GM04504 (cell line): ENCODE data around the gene POLR3H.
"Not testable (repeated sequence)": the region's sequence is repeated elsewhere in the genome, so short reads cannot be mapped to it uniquely, and the experiment has no call there.

Source experiments
- DNase-seq: peaks from one replicate; pipeline ENCODE4 v3.0.0-alpha.2; 2012; ENCODE audit warnings: low read depth

POLR3H gene, protein sequence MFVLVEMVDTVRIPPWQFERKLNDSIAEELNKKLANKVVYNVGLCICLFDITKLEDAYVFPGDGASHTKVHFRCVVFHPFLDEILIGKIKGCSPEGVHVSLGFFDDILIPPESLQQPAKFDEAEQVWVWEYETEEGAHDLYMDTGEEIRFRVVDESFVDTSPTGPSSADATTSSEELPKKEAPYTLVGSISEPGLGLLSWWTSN

DNA sequence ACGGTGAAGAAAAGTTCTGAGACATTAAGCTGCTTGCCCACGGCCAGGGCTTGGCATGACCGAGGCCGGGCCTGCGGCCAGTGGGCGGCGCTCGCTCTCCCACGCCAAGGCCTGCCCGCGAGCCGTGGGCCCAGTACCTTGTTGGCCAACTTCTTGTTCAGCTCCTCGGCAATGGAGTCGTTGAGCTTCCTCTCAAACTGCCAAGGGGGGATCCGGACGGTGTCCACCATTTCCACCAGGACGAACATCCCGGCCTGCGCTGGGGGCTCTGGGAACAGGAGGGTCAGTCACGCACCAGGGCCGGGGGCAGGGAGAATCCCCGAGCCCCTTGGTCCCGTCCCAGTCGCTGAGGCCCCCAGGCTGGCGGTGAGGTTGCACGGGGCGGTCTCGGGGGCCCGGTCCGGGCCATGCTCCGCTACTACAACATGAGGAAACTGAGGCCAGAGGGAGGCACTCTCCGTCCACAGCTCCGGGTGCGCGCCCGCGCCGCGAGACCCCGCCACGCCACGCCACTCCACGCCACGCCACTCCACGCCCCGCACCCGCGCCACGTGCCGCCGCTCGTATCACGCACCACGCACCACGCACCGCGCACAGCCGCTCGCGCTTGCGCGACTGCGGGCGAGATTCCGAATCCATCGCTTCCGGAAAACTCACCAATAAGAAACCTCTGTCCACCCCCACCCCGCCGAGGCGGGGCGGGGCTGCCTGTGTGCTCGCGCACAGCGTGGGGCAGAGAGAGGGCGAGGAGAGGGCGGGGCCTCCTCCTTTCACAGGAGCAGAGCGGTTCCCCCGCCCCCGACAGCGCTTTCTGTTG lies at the start of gene POLR3H:
Gene POLR3H (minus strand): TSS at position 617 of the 817 bp plus-strand sequence. CDS start 369 bp downstream, at position 248.
- peak; percentile 97 for DNase-seq

DNA sequence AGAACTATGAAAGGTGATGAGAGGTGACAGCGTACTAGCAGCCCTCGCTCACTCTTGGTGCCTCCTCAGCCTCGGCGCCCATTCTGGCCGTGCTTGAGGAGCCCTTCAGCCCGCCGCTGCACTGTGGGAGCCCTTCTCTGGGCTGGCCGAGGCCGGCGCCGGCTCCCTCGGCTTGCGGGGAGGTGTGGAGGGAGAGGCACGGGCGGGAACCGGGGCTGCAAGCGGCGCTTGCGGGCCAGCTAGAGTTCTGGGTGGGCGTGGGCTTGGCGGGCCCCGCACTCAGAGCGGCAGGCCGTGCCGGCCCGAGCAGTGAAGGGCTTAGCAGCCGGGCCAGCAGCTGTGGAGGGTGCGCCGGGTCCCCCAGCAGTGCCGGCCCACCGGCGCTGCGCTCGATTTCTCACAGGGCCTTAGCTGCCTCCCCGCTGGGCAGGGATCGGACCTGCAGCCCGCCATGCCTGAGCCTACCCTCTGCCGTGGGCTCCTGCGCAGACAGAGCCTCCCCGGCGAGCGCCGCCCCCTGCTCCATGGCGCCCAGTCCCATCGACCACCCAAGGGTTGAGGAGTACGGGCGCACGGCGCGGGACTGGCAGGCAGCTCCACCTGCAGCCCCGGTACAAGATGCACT lies 49.2 kb upstream of the POLR3H start:
- not testable (repeated sequence) for DNase-seq

DNA sequence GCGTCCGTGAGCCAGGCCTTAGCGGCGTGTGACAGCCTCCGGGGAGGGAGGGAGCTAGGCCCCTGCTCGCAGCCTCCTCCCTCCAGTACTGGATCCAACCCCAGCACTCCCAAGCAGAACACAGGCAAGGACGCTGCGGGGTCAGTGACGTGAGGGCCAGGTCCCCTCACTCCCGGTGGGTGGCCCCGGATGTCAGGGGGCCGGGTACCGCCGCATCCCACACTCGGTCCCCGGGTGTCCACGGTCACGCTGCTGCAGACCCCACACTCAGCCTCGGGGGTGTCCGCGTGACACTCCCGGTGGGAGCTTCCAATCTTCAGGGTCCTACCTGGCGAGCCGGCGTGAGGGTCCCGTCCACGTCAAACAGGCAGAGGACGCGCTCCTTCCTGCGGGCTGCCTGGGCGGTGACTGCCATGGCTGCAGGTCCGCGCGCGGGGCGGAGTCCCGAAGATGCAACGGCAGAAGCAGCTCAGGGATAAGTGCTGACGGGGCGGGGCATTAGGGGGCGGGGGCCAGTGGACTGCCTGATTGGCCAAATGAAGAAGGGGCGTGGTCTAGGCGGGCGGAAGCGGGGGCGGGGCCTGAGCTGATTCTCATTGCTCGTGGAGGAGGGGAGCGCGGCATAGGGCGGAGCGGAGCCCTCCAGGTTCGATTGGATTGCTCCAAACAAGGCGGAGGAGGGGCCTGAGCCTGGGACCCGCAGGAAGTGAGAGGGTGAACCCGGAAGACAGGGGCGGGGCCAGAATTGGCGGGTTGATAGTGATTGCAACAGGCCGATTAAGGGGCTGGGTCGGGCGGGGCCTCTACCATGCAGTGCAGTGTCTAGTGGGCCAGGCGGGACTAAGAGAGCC lies 45.3 kb upstream of the POLR3H start, which contains the start of gene PMM1:
Gene PMM1 (minus strand): TSS at position 450 of the 851 bp plus-strand sequence. CDS start 35 bp downstream, at position 415.
- DNase-seq = peak; percentile 99

DNA sequence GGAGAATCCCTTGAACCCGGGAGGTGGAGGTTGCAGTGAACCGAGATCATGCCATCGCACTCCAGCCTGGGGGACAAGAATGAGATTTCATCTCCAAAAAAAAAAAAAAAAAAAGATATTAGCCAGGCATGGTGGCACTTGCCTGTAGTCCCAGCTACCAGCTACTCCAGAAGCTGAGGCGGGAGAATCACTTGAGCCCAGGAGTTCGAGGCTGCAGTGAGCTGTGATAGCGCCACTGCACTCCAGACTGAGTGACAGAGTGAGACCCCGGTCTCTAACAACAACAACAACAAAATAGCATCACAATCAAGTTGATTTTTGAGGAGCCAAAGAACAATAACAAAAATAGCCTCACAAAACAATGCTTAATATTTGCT lies 43.1 kb upstream of the POLR3H start:
- no peak for DNase-seq

DNA sequence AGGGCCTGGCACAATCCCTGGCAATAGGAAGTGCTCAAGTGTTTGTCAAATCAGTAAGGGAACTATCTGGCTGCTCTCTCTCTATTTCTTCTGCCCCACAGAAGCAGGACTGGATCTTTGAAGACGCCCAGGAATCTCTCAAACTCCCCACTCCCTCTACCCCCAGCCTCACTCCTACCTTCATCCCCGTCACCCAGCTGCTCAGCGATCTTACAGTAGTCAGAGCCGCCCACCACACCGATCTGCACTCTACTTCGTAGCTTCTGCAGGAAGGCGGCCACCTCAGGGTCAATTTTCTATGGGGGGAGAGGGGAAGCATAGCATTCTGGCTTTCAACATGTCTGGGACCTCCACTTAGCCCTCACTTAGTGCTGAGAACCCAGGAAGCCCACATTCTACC lies 41.6 kb upstream of the POLR3H start:
- DNase-seq = no peak

DNA sequence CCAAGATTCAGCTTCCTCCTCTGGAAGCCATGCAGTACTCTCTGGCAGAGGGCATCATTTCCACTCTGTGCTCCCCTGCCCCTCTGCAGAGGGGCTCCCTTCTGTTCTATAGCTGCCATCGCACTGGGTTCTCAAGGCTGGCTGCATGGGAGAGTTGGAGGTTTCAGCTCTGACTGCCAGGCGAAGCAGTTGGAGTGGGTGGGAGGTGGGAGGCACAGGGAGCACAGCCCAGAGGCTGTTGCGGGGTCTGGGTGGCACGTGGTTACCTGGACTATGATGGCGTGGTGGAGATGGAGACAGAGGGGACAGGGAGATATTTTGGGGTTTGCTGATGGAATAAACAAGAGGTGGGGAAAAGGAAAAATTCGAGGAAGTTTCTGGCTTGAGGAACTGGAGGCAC lies 40.6 kb upstream of the POLR3H start:
- no peak for DNase-seq

DNA sequence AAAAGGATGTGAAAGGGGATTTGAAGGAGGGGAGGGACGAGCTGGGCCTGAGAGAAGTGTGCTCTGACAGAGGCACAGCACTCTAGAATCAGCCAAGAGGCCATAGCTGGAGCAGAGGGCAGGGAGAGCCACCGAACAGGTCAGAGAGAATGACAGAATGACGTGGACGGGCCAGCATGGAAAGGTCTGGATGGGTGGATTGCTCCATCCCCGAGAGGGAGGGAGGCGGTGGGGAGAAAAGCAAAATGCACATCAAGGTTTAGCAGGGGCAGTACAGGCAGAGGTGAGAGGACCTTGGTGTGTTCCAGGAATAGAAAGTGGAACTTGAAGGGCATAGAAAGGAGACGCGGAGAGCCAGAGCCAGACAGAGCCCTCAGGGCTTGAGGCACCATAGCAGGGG lies 38.4 kb upstream of the POLR3H start:
- DNase-seq = no peak

DNA sequence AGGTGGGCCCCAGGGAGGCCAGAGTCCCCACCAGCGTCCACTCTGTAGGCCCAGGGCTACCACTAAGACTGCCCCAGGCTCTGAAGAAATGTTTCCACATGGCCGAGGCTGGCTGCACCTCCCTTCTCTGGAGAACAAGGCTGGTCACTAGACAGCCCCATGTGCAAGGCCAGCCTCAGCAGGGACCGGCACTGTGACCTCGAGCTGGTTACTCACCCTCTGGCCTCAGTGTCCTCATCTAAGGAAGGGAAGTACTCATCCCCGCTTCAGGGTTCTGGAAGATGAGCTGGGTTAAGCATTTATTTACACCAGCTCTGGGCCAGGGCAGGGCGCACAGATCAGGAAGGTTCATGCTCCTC lies 35.7 kb upstream of the POLR3H start:
- DNase-seq = no peak

DNA sequence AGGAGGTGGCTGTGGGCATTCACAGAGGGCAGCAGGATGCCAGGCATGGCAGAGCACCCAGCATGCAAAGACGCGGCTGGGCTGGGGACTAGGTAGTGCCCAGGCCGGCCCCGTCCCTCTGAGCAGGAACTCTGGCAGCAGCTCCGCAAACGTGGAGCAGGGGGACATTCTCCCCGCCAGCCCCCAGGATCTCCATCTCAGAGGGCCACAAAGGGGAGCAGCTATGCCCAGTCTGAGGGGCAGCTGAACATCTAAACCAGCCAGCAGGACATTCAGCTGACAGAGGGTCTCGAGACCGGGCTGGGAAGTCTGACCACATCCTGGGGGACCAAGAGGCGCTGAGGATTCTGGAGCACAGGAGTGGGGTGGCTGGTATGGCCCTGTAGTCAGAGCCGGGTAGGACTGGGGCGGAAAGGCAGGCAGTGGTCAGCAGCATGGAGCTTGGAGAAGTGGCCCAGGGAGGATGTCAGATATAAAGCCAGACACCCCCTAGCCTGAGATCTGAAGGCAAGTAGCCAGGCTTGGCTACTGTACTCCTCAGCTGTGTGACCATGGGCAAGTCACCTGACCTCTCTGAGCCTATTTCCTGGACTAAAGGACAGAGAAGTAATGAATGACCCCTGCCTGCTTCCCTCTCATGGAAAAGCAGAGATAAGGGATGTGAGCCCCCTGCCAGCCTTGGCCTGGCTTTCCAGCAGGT lies 35.2 kb upstream of the POLR3H start:
- no peak for DNase-seq

DNA sequence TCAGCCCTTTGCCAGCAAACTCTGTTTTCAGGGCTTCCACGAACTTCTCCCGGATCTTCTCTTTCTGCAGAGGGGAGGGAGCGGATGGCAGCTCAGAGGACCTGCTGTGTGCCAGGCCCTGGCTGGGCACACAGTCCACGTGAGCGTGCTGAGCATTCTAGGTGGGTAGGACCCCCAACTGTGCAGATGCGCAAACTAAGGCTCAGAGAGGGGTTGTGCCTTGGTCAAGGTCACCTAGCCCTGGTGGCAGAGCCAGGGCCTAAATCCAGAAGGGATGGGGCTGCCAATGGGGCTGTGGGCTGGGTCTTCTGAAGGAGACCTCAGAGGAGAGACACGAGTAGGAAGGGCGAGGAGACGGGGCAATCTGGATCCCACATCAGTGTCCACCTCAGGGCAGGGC lies 34.5 kb upstream of the POLR3H start:
- no peak for DNase-seq

DNA sequence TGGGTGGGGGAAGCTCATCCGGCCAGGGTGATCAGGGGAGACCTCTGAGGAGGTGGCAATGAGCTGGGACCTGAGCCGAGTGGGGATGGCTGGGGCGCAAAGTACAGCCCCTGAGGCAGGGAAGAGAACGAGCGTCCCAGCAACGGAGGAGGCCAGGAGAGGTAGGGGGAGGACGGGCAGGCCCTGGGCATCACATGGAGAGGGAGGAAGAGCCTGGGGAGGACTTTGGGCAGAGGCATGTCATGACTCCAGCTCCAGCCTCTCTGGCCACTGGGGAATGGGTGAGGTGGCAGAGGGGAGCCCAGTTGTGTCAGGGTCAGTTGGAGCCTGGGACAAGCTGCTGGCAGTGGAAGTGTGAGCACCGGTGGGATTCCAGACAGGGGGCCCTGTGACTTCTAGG lies 33.8 kb upstream of the POLR3H start:
- DNase-seq = no peak

DNA sequence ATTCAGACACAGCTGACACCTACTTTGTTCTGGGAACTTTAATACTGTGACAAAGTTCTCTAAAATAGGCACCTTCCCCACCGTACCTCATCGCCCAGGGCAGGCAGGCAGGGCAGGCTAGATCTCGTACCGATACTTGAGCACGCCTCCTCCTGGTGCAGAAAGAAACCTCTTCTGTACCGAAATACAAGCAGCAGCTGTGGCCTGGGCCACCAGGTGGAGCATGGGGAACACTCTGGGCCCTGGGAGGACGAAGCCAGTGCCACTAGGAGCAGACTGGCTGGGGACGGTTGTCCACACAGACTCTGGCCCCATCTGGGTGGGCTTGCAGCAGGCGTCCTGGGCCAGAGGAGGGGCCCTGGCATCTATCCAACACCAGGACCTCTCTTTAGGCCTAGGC lies 32.6 kb upstream of the POLR3H start:
- DNase-seq = no peak

DNA sequence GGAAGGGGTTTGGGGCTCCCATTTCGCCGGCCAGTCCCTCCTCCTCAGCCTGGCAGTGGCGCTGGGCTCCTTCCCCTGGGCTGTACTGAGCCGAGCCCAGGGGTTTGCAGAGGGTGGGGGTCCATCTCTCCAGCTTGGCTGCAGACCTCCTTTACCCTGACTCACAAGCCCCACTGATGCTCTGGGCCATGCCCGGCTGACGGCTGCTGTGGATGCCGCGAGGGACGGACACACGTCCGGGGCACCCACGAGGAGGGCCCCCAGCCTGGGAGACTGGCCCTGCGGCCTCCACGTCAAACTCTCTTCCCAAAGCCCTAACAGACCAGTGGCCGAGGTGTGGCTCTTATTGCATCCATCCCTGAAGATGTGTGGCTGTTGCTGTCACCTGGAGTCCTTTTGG lies 31.3 kb upstream of the POLR3H start:
- no peak for DNase-seq

DNA sequence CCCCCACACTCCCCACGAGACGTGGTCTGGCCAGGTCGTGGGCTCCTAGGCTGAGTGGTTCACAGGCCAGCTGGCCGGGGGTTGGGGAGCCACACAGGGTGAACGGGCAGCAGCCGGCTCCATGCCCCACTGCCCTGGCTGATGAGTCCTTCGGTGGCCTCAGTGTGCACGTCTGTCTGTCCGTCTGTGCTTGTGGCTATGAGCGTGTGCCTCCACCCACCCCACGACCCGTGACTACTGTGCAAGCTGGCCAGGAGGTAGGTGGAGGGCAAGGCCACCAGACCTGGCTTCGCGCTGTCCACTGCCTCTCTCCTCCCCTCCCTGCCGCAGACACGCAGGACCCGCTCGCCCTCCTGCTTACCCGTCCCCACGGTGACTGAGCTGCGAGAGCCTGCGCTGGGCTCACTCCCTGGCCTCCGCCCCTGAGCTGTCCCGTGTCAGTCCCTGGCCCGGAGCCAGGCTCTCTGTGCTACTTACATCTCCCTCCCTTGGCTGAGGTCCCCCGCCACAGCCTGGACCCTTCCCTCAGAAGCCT lies 30.6 kb upstream of the POLR3H start:
- DNase-seq = no peak

DNA sequence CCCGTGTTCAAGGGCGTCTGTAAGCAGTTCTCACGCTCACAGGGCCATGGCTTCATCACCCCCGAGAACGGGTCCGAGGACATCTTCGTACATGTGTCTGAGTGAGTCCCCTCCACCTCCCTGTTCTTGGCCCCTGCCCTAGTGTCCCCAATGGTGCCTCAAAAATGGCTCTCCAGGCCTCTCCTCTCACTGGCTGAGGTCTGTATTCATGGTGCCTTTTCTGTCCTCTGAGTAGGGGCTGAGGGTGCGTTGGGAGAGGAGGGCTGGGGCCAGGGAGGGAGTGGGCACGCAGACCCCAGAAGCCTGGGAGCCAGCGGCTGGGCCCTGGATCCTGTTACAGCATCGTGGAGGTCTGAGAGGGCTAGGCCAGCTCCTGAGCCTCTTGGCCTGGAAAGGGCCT lies 29.4 kb upstream of the POLR3H start:
- DNase-seq = no peak

DNA sequence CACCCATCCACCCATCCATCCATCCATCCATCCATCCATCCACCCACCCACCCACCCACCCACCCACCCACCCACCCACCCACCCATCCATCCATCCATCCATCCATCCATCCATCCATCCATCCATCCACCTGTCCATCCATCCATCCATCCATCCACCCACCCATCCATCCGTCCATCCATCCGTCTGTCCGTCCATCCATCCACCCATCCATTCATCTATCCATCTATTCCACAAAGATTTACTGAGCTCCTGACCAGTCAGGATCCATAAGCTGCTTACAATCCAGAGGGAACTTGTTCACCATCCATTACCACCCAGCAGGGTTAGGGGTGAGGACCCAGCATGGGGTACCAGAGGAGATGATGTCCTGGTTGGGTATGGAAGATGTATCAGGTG lies 28.0 kb upstream of the POLR3H start:
- DNase-seq = not testable (repeated sequence)

DNA sequence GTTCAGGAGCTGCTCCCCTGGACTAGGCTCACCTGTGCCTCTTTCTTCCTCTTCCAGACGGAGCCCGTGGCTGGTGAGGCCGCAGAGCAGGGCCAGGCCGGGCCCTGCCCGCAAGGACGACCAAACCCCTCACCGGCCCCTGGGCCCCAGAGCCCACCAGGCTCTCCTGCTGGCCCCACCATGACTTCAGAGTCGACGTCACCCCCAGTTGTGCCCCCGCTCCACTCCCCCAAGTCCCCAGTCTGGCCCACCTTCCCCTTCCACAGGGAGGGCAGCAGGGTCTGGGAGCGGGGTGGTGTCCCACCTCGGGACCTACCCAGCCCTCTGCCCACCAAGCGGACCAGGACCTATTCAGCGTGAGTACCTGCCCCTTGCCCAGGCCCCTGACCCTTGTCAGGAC lies 27.5 kb upstream of the POLR3H start:
- no peak for DNase-seq

DNA sequence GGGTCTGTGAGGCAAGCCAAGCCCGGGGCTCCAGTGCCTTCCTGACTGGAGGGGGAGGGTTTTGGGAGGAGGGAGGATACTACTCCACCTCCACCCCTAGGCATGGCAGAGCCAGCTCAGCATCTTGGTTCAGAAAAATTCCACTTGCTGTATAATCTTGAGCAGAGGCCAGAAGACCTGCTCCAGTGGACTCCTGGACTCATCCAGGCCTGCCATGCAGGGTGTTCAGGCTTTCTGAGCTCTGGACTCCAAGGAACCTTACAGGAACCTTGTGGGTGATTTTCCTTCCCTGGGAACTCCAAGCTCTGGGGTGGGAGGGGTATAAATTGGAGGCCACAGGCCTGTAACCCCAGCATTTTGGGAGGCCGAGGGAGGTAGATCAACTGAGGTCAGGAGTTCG lies 26.0 kb upstream of the POLR3H start:
- DNase-seq = no peak

DNA sequence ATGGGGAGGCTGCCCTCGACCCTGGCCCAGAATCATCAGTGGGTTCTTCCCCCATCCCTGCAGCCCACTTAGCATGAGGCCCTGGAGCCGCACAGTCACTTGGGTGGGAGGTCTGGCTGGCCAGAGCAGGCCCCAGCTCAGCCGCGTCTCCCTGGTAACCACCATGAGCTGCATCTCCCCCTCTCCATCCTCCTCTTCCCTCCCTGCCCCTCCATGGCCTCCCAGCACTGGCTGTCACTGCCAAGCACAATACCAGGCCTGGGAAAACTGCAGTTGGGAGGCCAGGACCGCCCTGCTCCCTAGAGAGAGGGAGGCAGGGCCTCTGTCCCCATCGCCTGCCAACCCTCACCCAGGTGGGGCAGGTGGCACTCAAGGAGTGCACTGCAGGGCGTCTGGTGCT lies 24.5 kb upstream of the POLR3H start:
- DNase-seq = no peak

DNA sequence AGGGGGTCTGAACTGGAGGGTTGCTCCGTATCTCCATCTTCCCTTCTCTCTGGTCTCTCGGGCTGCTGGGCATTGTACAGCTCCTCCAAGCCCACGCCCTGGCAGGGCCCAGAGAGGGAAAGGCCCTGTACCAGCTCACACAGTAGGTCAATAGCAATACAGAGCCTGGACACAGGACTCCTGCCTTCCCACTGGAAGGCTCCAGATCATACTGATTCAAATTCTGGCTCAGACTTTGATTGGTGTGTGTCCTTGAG lies 23.2 kb upstream of the POLR3H start:
- DNase-seq = no peak

DNA sequence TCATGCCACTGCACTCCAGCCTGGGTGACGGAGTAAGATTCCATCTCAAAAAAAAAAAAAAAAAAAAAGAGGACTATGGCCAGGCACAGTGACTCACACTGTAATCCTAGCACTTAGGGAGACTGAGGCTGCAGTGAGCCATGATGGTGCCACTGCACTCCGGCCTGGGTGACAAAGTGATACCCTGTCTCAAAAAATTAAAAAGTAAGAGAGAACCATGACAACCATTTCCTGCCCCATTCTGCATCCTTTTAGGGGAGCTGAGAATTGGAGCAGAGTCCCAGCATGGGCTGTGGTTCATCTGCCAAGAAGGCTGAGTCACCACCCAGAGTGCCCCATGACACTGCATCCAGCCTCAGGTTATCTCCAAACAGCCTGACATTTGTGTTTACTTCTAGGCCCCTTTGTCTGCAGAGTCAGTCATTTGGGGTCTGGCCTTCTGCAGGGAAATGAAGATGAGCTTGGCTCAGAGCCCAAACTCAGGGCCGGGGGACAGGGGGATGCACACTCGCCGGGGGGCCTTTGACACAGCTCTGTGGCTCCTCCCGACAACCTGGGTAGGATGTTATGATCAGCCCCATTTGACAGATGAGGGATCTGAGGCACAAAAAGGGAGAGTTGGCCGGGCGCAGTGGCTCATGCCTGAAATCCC lies 21.3 kb upstream of the POLR3H start:
- peak; percentile 63 for DNase-seq
